H1 (cell line): ENCODE results near the gene SUPT4H1. TPM values are rescaled to one million over a fixed set of nuclear protein-coding genes. Genes with fewer than 3 reads are reported as not detected.

Experiments
- CTCF ChIA-PET: fragments of 300-600 bp; sonication (Branson Sonifier 250); formaldehyde crosslinking; loops from one replicate; lab custom pipeline; 2021; ENCODE audit not compliant: partially characterized antibody; lab: Charles Lee
- POLR2A ChIA-PET: fragments of 300-600 bp; sonication (Branson Sonifier 250); formaldehyde crosslinking; loops from one replicate; lab custom pipeline; 2021; ENCODE audit warnings: inconsistent platforms; ENCODE audit not compliant: partially characterized antibody; lab: Charles Lee
- DNase-seq, 2 experiments: peaks; one replicate each; pipeline versions ENCODE4 v3.0.0 to v3.0.0-alpha.2; 2010 to 2022; ENCODE audit warnings: low spot score in 2 of 2, low read depth in 1 of 2, mixed read lengths in 1 of 2
- FAIRE-seq: peaks from 2 replicates; lab custom pipeline; 2011; peaks lifted over from hg19 to GRCh38; lab: Jason Lieb, UNC
- H2AFZ ChIP-seq: 2 replicates; pipeline ENCODE4 v1.8.1; 2012; ENCODE audit warnings: low read length, inconsistent platforms
- H2AK5ac ChIP-seq: 2 replicates; pipeline ENCODE4 v1.6.1; 2013; ENCODE audit warnings: low read depth, low read length
- H2BK120ac ChIP-seq: replicated peaks from 2 replicates; pipeline ENCODE3; 2013; ENCODE audit warnings: low read depth, low read length, inconsistent platforms
- H2BK12ac ChIP-seq: 2 replicates; pipeline ENCODE4 v1.6.1; 2013; ENCODE audit warnings: low read depth, low read length
- H2BK15ac ChIP-seq: 2 replicates; pipeline ENCODE4 v1.6.1; 2013; ENCODE audit warnings: low read length
- H2BK20ac ChIP-seq: 2 replicates; pipeline ENCODE4 v1.6.1; 2013; ENCODE audit warnings: low read length
- H2BK5ac ChIP-seq: 2 replicates; pipeline ENCODE4 v1.6.1; 2013; ENCODE audit warnings: low read depth, low read length
- H3K14ac ChIP-seq: 2 replicates; pipeline ENCODE4 v1.6.1; 2013; ENCODE audit warnings: inconsistent platforms; ENCODE audit not compliant: insufficient read length
- H3K18ac ChIP-seq: 2 replicates; pipeline ENCODE4 v1.6.1; 2013; ENCODE audit warnings: low read length; ENCODE audit errors: extremely low read depth
- H3K23ac ChIP-seq: 2 replicates; pipeline ENCODE4 v1.6.1; 2013; ENCODE audit warnings: inconsistent platforms; ENCODE audit not compliant: insufficient read length
- H3K23me2 ChIP-seq: 2 replicates; pipeline ENCODE4 v1.6.1; 2013; ENCODE audit warnings: low read depth, low read length
- H3K27ac ChIP-seq: 2 replicates; pipeline ENCODE4 v1.6.1; 2011; ENCODE audit warnings: low read depth, low read length, inconsistent platforms
- H3K27me3 ChIP-seq, 4 experiments: replicated peaks in 1 of 4; 1 replicate in 1 of 4; 2 replicates in 3 of 4; pipeline versions ENCODE4 v1.6.1 to v1.8.1; 2011 to 2013; ENCODE audit warnings: low read length in 3 of 4, mild to moderate bottlenecking in 3 of 4, inconsistent platforms in 2 of 4, mixed read lengths in 2 of 4, moderate library complexity in 1 of 4; ENCODE audit not compliant: control insufficient read depth in 3 of 4, insufficient read depth in 3 of 4; ENCODE audit errors: extremely low read depth in 1 of 4
- H3K36me3 ChIP-seq, 4 experiments: 2 replicates each; pipeline versions ENCODE4 v1.6.1 to v1.8.1; 2011 to 2013; ENCODE audit warnings: mild to moderate bottlenecking in 4 of 4, low read length in 3 of 4, moderate library complexity in 2 of 4, control low read depth in 1 of 4, inconsistent platforms in 1 of 4; ENCODE audit not compliant: insufficient read depth in 4 of 4, control insufficient read depth in 2 of 4
- H3K4ac ChIP-seq: replicated peaks from 2 replicates; pipeline ENCODE3; 2013; ENCODE audit warnings: low read length, low read depth, mixed read lengths, inconsistent platforms; ENCODE audit not compliant: insufficient read length
- H3K4me1 ChIP-seq, 4 experiments: replicated peaks in 1 of 4; 1 replicate in 1 of 4; 2 replicates in 3 of 4; pipeline versions ENCODE4 v1.6.1 to v1.8.1; 2011 to 2013; ENCODE audit warnings: low read length in 3 of 4, inconsistent platforms in 2 of 4, mixed read lengths in 1 of 4; ENCODE audit not compliant: insufficient read depth in 4 of 4, control insufficient read depth in 3 of 4
- H3K4me2 ChIP-seq, 2 experiments: 2 replicates each; pipeline versions ENCODE4 v1.6.1 to v1.8.1; 2011 to 2013; ENCODE audit warnings: low read depth in 2 of 2, low read length in 2 of 2, control low read depth in 1 of 2, inconsistent platforms in 1 of 2, mild to moderate bottlenecking in 1 of 2; ENCODE audit not compliant: insufficient read depth in 1 of 2
- H3K4me3 ChIP-seq, 4 experiments: fragments of 200-600, 300-600 bp in 1 of 4; sonication (generic), shearing (Covaris generic), sonication (Bioruptor Twin) in 1 of 4; 2 replicates each; pipeline versions ENCODE4 v1.5.1 to v1.8.1; 2011 to 2016; ENCODE audit warnings: low read length in 4 of 4, low read depth in 3 of 4, control low read depth in 2 of 4, inconsistent platforms in 2 of 4, mild to moderate bottlenecking in 2 of 4, mixed read lengths in 1 of 4, moderate library complexity in 1 of 4; ENCODE audit not compliant: insufficient read depth in 2 of 4; ENCODE audit errors: extremely low read depth in 1 of 4
- H3K56ac ChIP-seq: replicated peaks from 2 replicates; pipeline ENCODE3; 2013; ENCODE audit warnings: low read depth, mild to moderate bottlenecking, mixed read lengths, low read length, inconsistent platforms; ENCODE audit not compliant: insufficient read length
- H3K79me1 ChIP-seq: 2 replicates; pipeline ENCODE4 v1.6.1; 2013; ENCODE audit warnings: low read depth, low read length, control low read depth
- H3K79me2 ChIP-seq, 2 experiments: 2 replicates each; pipeline versions ENCODE4 v1.6.1 to v1.8.1; 2012 to 2013; ENCODE audit warnings: low read length in 2 of 2, mild to moderate bottlenecking in 2 of 2, inconsistent platforms in 1 of 2; ENCODE audit not compliant: insufficient read depth in 2 of 2, control insufficient read depth in 1 of 2
- H3K9ac ChIP-seq, 4 experiments: replicated peaks in 1 of 4; 1 replicate in 1 of 4; 2 replicates in 3 of 4; pipeline versions ENCODE4 v1.6.1 to v1.8.1; 2011 to 2013; ENCODE audit warnings: low read depth in 3 of 4, low read length in 3 of 4, control low read depth in 2 of 4, mild to moderate bottlenecking in 2 of 4, moderate library complexity in 2 of 4, inconsistent platforms in 1 of 4; ENCODE audit errors: extremely low read depth in 1 of 4
- H3K9me3 ChIP-seq, 2 experiments: 2 replicates each; pipeline versions ENCODE4 v1.6.1 to v1.8.1; 2012 to 2013; ENCODE audit warnings: mild to moderate bottlenecking in 2 of 2, moderate library complexity in 2 of 2, control low read depth in 1 of 2, inconsistent platforms in 1 of 2, low read depth in 1 of 2, low read length in 1 of 2, mixed read lengths in 1 of 2; ENCODE audit not compliant: insufficient read depth in 2 of 2
- H4K20me1 ChIP-seq, 2 experiments: replicated peaks in 1 of 2; 2 replicates each; pipeline versions ENCODE3 to v1.8.1; 2011 to 2013; ENCODE audit warnings: inconsistent platforms in 2 of 2, low read length in 2 of 2, mild to moderate bottlenecking in 1 of 2; ENCODE audit not compliant: insufficient read depth in 2 of 2, control insufficient read depth in 1 of 2
- H4K5ac ChIP-seq: 2 replicates; pipeline ENCODE4 v1.6.1; 2013; ENCODE audit warnings: low read length, low read depth, mixed read lengths, inconsistent platforms; ENCODE audit not compliant: insufficient read length
- H4K8ac ChIP-seq: 2 replicates; pipeline ENCODE4 v1.8.0; 2013; ENCODE audit warnings: mild to moderate bottlenecking, moderate library complexity, low read length, inconsistent platforms; ENCODE audit not compliant: insufficient read depth; ENCODE audit errors: extremely low read depth
- H4K91ac ChIP-seq: replicated peaks from 2 replicates; pipeline ENCODE3; 2013; ENCODE audit warnings: low read length, mixed read lengths, inconsistent platforms; ENCODE audit not compliant: insufficient read length
- CHD1 ChIP-seq: IDR thresholded peaks from 2 replicates; pipeline ENCODE4 v1.6.1; 2012; ENCODE audit warnings: low read depth, low read length, improper control_type of control experiment
- JUND ChIP-seq: IDR thresholded peaks from 2 replicates; pipeline ENCODE4 v1.6.1; 2011; ENCODE audit warnings: mild to moderate bottlenecking, improper control_type of control experiment, low read length
- SIN3A ChIP-seq, 2 experiments: IDR thresholded peaks in 1 of 2; conservative IDR thresholded peaks in 1 of 2; 2 replicates each; pipeline ENCODE4 v1.6.1; 2011 to 2012; ENCODE audit warnings: low read length in 2 of 2, improper control_type of control experiment in 1 of 2, low read depth in 1 of 2, mild to moderate bottlenecking in 1 of 2
- SIX5 ChIP-seq: IDR thresholded peaks from 2 replicates; pipeline ENCODE4 v1.6.1; 2011; ENCODE audit warnings: mild to moderate bottlenecking, low read depth, low read length
- SRF ChIP-seq: IDR thresholded peaks from 2 replicates; pipeline ENCODE4 v1.6.1; 2011; ENCODE audit warnings: mild to moderate bottlenecking, low read depth, low read length, moderate library complexity
- YY1 ChIP-seq: IDR thresholded peaks from 2 replicates; pipeline ENCODE4 v1.6.1; 2011; ENCODE audit warnings: low read depth, mild to moderate bottlenecking, low read length
- whole genome bisulfite sequencing, 2 experiments: shearing (Covaris generic) in 1 of 2; methylation state at CpG; one replicate each; pipeline versions ENCODE4 v1.1.6 to v1.1.7; 2013 to 2015; ENCODE audit warnings: low lambda C conversion rate in 2 of 2, mixed read lengths in 2 of 2, inconsistent platforms in 1 of 2, low coverage in 1 of 2, missing lambda C conversion rate in 1 of 2; ENCODE audit not compliant: insufficient replicate concordance in 2 of 2, insufficient coverage in 1 of 2, insufficient read length in 1 of 2; ENCODE audit errors: extremely low coverage in 1 of 2, missing lambda C conversion rate in 1 of 2; 5-methylcytosine and 5-hydroxymethylcytosine counted together
- polyA plus RNA-seq, 7 experiments: library from polyadenylated mRNA; depleted of rRNA in 3 of 7; stranded (reverse) in 5 of 7; unstranded in 2 of 7; fragments of >200 nt in 5 of 7; fragments of 200-250 nt in 2 of 7; gene quantifications; 1 replicate in 5 of 7; 2 replicates in 1 of 7; 4 replicates in 1 of 7; pipeline versions ENCODE4 v1.2.1 to v1.2.3, GENCODE V29; 2011 to 2013; ENCODE audit warnings: missing spikeins in 2 of 7, mixed read lengths in 2 of 7
- total RNA-seq: library from RNA; stranded (reverse); fragmentation: NEBNext Ultra II Directional; extraction: Animal tissue kit (Norgen Biotek cat#: 25700); gene quantifications from 2 replicates; pipeline ENCODE4 v1.2.1, GENCODE V29; 2021
- TF ChIP-seq, protein P1 (sequence below): IDR thresholded peaks from 2 replicates; pipeline ENCODE4 v1.6.1; 2011; ENCODE audit warnings: low read length, improper control_type of control experiment
- TF ChIP-seq, protein P2 (sequence below), 3 experiments: IDR thresholded peaks; 1 replicate in 2 of 3; 2 replicates in 1 of 3; pipeline versions ENCODE4 v1.5.1 to v1.6.1; 2011; ENCODE audit warnings: low read length in 3 of 3, mild to moderate bottlenecking in 3 of 3, inconsistent platforms in 2 of 3, low read depth in 1 of 3, moderate library complexity in 1 of 3; ENCODE audit not compliant: insufficient read depth in 1 of 3; ENCODE audit errors: control extremely low read depth in 1 of 3

SUPT4H1 gene
- total and polyA plus RNA-seq, 2 of the 8 experiments (the other 6 are each of a cell fraction or from before 2014, with no cell fraction given), result 112 to 143 TPM

DNA sequence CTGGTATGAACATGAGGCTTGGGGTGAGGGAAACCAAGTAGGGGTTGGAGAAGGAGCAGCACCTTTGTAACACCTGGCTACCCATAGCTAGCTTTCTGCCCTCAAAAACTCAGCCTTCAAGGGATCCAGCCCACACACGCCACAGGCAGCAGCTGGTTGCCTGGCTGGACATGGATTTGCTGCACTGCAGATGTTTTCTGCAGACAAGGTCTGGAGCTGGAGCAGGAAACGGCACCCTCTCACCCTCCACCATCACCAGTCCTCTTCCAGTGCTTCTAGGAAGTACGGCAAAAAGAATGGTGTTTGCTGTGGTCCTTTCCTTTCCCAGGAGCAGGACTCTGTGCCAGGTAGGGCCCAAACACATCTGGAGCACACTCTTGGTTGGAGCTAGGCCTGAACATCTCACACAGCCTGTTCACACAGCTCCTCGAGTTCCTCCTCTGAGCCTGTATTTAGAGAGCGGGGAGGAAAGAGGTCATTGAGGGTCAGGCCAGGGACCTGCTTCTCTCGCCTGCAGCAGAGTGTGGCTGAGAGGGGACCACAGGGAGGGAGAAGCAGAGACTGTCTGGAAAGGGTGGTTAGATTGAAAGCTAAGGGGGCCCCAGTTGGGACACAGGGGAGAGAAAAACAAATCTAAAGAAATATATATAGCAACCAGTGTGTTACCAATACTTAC lies 2.7 kb upstream of the SUPT4H1 start:
- POLR2A ChIA-PET, result interaction anchor here (1.5 to 7.9 kb wide), 3 partner anchors 10 to 15 kb away, joined by 4 to 149 read pairs (median 30); no protein-coding TSS in a partner anchor
- H2BK20ac ChIP-seq, result peak overlapping the region; percentile 41; the same call in 1 of the 2 replicates
- no peak for TF ChIP-seq SIN3A (conservative IDR thresholded peaks at IDR 0.05 in 1 of 2, IDR thresholded peaks at IDR 0.05 in 1 of 2; ENCODE audit: low read depth in 1 of 2, low read length in 2 of 2)
- no peak for TF ChIP-seq YY1
- no peak for TF ChIP-seq SRF
- TF ChIP-seq, protein P1, sequence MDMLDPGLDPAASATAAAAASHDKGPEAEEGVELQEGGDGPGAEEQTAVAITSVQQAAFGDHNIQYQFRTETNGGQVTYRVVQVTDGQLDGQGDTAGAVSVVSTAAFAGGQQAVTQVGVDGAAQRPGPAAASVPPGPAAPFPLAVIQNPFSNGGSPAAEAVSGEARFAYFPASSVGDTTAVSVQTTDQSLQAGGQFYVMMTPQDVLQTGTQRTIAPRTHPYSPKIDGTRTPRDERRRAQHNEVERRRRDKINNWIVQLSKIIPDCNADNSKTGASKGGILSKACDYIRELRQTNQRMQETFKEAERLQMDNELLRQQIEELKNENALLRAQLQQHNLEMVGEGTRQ, result no peak
- TF ChIP-seq CHD1, result no peak
- no peak for TF ChIP-seq JUND
- TF ChIP-seq SIX5, result no peak
- TF ChIP-seq, protein P2, sequence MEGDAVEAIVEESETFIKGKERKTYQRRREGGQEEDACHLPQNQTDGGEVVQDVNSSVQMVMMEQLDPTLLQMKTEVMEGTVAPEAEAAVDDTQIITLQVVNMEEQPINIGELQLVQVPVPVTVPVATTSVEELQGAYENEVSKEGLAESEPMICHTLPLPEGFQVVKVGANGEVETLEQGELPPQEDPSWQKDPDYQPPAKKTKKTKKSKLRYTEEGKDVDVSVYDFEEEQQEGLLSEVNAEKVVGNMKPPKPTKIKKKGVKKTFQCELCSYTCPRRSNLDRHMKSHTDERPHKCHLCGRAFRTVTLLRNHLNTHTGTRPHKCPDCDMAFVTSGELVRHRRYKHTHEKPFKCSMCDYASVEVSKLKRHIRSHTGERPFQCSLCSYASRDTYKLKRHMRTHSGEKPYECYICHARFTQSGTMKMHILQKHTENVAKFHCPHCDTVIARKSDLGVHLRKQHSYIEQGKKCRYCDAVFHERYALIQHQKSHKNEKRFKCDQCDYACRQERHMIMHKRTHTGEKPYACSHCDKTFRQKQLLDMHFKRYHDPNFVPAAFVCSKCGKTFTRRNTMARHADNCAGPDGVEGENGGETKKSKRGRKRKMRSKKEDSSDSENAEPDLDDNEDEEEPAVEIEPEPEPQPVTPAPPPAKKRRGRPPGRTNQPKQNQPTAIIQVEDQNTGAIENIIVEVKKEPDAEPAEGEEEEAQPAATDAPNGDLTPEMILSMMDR (IDR thresholded peaks at IDR 0.05; ENCODE audit: control extremely low read depth in 1 of 3, insufficient read depth in 1 of 3, low read depth in 1 of 3, low read length in 3 of 3), result no peak

More for the DNA sequence above, 2.7 kb upstream of the SUPT4H1 start:
- Histone ChIP-seq H3K4me1 (peaks cover 0 to 2% (median 0%) of the 10 kb centered on the region in 4 experiments; a peak in 1 of 7 replicates), H2AFZ (no peak overlapping the region), H3K27ac (no peak overlapping the region), H4K20me1 (peaks cover 0 to 2% of the 10 kb centered on the region in 2 experiments), H3K23ac (no peak overlapping the region), H3K56ac (no peak overlapping the region), H4K5ac (no peak overlapping the region), H2BK5ac (peak overlapping the region; percentile 71), H3K4me2 (no peak overlapping the region), H3K4me3 (no peak overlapping the region), H3K18ac (no peak overlapping the region), H3K36me3 (peaks cover under 1 to 5% (median 2%) of the 10 kb centered on the region in 4 experiments; a peak in 5 of 8 replicates), H2BK120ac (no peak overlapping the region), H3K14ac (no peak overlapping the region), H2AK5ac (no peak overlapping the region), H2BK12ac (peak overlapping the region; percentile 84), H3K79me1 (no peaks in the 10 kb centered on the region), H3K9me3 (no peaks in the 10 kb centered on the region), H3K27me3 (no peaks in the 10 kb centered on the region), H3K79me2 (peaks cover 0 to 13% of the 10 kb centered on the region in 2 experiments; a peak in 2 of 4 replicates), H4K91ac (peak overlapping the region; percentile 48), H3K9ac (no peak overlapping the region), H4K8ac (no peak overlapping the region), H3K23me2 (peaks cover 8% of the 10 kb centered on the region; the same call in 1 of the 2 replicates), H2BK15ac (peak overlapping the region; percentile 93; the same call in 1 of the 2 replicates), H3K4ac (no peak overlapping the region)
- 89% methylated on average over 6 of the region's 6 CpGs; no CpG with 5 or more reads in 1 of the 2 experiments for WGBS, 2 experiments
- CTCF ChIA-PET, result interaction anchor here (0.7 to 5.8 kb wide), 18 partner anchors 8 to 166 kb away, joined by 3 to 32 read pairs (median 4); partner anchors contain the start of gene RNF43
- DNase-seq, result no peak
- FAIRE-seq, result no peak
